Activated CD4-positive, alpha-beta T cell treated with anti-CD3 and anti-CD28 coated beads for 1 hour (primary cell): ENCODE results near the gene CMC2.

ENCODE experiments used
- DNase-seq: peaks from one replicate; pipeline ENCODE4 v3.0.0-alpha.2; 2020

The CMC2 gene

GRCh38 chr16:81006813-81007695 lies at the start of gene CMC2, which contains the start of gene CENPN:
Gene CMC2, minus strand, starts transcription at chr16:81006885. Its CDS starts 9,491 bp downstream, at chr16:80997394.
Gene CENPN, plus strand, starts transcription at chr16:81007214. Its CDS starts 4,726 bp downstream, at chr16:81011940.
- peak; percentile 97 for DNase-seq

GRCh38 chr16:81053761-81054160 lies 47.1 kb upstream of the CMC2 start:
- DNase-seq = no peak

GRCh38 chr16:81042821-81043220 lies 36.1 kb upstream of the CMC2 start:
- DNase-seq = no peak

GRCh38 chr16:81041696-81042095 lies 35.0 kb upstream of the CMC2 start:
- DNase-seq = no peak

- DNase-seq = no peak
Measured at GRCh38 chr16:81040842-81041241, 34.2 kb upstream of the CMC2 start.

- DNase-seq = no peak
Measured at GRCh38 chr16:81040131-81040530, 33.4 kb upstream of the CMC2 start.

- no peak for DNase-seq
Measured at GRCh38 chr16:81036751-81037350, 30.2 kb upstream of the CMC2 start.

GRCh38 chr16:81035975-81036750 lies 29.5 kb upstream of the CMC2 start:
- DNase-seq = no peak

GRCh38 chr16:81035398-81035974 lies 28.8 kb upstream of the CMC2 start, which contains the start of gene ATMIN:
Gene ATMIN, plus strand, starts transcription at chr16:81035842. Its CDS starts 29 bp downstream, at chr16:81035871.
- DNase-seq = peak; percentile 82

- no peak for DNase-seq
Measured at GRCh38 chr16:81029930-81030604, 23.4 kb upstream of the CMC2 start.

GRCh38 chr16:81026429-81026828 lies 19.7 kb upstream of the CMC2 start:
- no peak for DNase-seq

- DNase-seq = no peak
Measured at GRCh38 chr16:81018496-81018895, 11.8 kb upstream of the CMC2 start.

- DNase-seq = no peak
Measured at GRCh38 chr16:81014672-81015071, 8.0 kb upstream of the CMC2 start.

- DNase-seq = no peak
Measured at GRCh38 chr16:81012974-81013373, 6.3 kb upstream of the CMC2 start.

GRCh38 chr16:81008505-81008789 lies 1.8 kb upstream of the CMC2 start:
- no peak for DNase-seq

GRCh38 chr16:81006211-81006812 lies 373 bp downstream of the CMC2 start:
- peak; percentile 50 for DNase-seq

GRCh38 chr16:81005610-81006161 lies 999 bp downstream of the CMC2 start:
- DNase-seq = no peak

GRCh38 chr16:81004646-81005353 lies 1.9 kb downstream of the CMC2 start:
- DNase-seq = no peak

GRCh38 chr16:81003610-81004460 lies 2.9 kb downstream of the CMC2 start:
- no peak for DNase-seq

GRCh38 chr16:81003064-81003463 lies 3.6 kb downstream of the CMC2 start:
- DNase-seq = no peak
